GM18517 (cell line): ENCODE data around the gene CRIP3.

ENCODE experiments used
- ATAC-seq: cut with Tn5 transposase; IDR thresholded peaks from one replicate; pipeline ENCODE4 v1.9.1; 2021; ENCODE audit warnings: mild to moderate bottlenecking, moderate library complexity; ENCODE audit not compliant: unreplicated experiment

Gene CRIP3

GRCh38 chr6:43274916-43275597 lies 33.6 kb downstream of the CRIP3 start:
- no peak for ATAC-seq

- no peak for ATAC-seq
Measured at GRCh38 chr6:43274127-43274915, 34.3 kb downstream of the CRIP3 start.

GRCh38 chr6:43273707-43274106 lies 34.9 kb downstream of the CRIP3 start:
- ATAC-seq = no peak

- no peak for ATAC-seq
Measured at GRCh38 chr6:43271944-43272343, 36.7 kb downstream of the CRIP3 start.

- ATAC-seq = no peak
Measured at GRCh38 chr6:43271103-43271815, 37.4 kb downstream of the CRIP3 start.

GRCh38 chr6:43269273-43270007 lies 39.2 kb downstream of the CRIP3 start:
- no peak for ATAC-seq

GRCh38 chr6:43268782-43269272 lies 39.8 kb downstream of the CRIP3 start:
- ATAC-seq = no peak

GRCh38 chr6:43268355-43268700 lies 40.3 kb downstream of the CRIP3 start:
- ATAC-seq = no peak

- no peak for ATAC-seq
Measured at GRCh38 chr6:43267619-43268354, 40.8 kb downstream of the CRIP3 start.

- ATAC-seq = no peak
Measured at GRCh38 chr6:43265564-43265963, 43.1 kb downstream of the CRIP3 start.

GRCh38 chr6:43264599-43265145 lies 44.0 kb downstream of the CRIP3 start:
- no peak for ATAC-seq

- no peak for ATAC-seq
Measured at GRCh38 chr6:43263314-43264178, 45.1 kb downstream of the CRIP3 start.

- ATAC-seq = no peak
Measured at GRCh38 chr6:43262780-43263313, 45.8 kb downstream of the CRIP3 start.

- no peak for ATAC-seq
Measured at GRCh38 chr6:43262000-43262779, 46.4 kb downstream of the CRIP3 start.

- no peak for ATAC-seq
Measured at GRCh38 chr6:43261198-43261597, 47.4 kb downstream of the CRIP3 start.

GRCh38 chr6:43260791-43261190 lies 47.8 kb downstream of the CRIP3 start:
- no peak for ATAC-seq

GRCh38 chr6:43258807-43259686 lies 49.6 kb downstream of the CRIP3 start:
- ATAC-seq = no peak
